B cell (primary cell): ENCODE measurements around the gene GPR152. TPM values are rescaled to one million over a fixed set of nuclear protein-coding genes. Genes with fewer than 3 reads are reported as not detected.

ENCODE experiments used
- ATAC-seq: fragments of 200-7000 bp; cut with Tn5 transposase; one replicate; pipeline ENCODE4 v1.10.0; 2021; ENCODE audit warnings: low read depth, mild to moderate bottlenecking, moderate number of reproducible peaks, moderate library complexity
- CTCF ChIA-PET: fragments of 350-600 bp; sonication (Branson Sonifier 250); formaldehyde crosslinking; loops from one replicate; lab custom pipeline; 2021; ENCODE audit warnings: antibody characterized with exemption, inconsistent platforms; lab: Charles Lee
- POLR2A ChIA-PET: fragments of 350-600 bp; sonication (Branson Sonifier 250); formaldehyde crosslinking; loops from one replicate; lab custom pipeline; 2021; ENCODE audit warnings: antibody characterized with exemption; lab: Charles Lee
- DNase-seq: peaks from one replicate; pipeline ENCODE4 v3.0.0; 2013
- H2AFZ ChIP-seq: 2 replicates; pipeline ENCODE4 v1.6.1; 2012; ENCODE audit warnings: mild to moderate bottlenecking, low read depth, low read length; ENCODE audit not compliant: insufficient read depth, poor library complexity, severe bottlenecking
- H3K27ac ChIP-seq, 2 donors: 1 replicate in 1 of 2; 2 replicates in 1 of 2; pipeline ENCODE4 v1.5.1; 2012 to 2013; ENCODE audit warnings: low read length in 2 of 2, mild to moderate bottlenecking in 2 of 2, moderate library complexity in 1 of 2
- H3K27me3 ChIP-seq, 4 experiments: fragments of 200-600 bp in 1 of 4; sonication (generic) in 1 of 4; replicated peaks in 1 of 4; 1 replicate in 2 of 4; 2 replicates in 2 of 4; pipeline versions ENCODE4 v1.6.1 to v1.7.0; 2013 to 2016; ENCODE audit warnings: low read length in 3 of 4, mild to moderate bottlenecking in 2 of 4, mixed read lengths in 1 of 4, moderate library complexity in 1 of 4; ENCODE audit not compliant: insufficient read depth in 4 of 4, control insufficient read depth in 3 of 4; ENCODE audit errors: control extremely low read depth in 1 of 4
- H3K36me3 ChIP-seq, 2 experiments: replicated peaks in 1 of 2; 1 replicate in 1 of 2; 2 replicates in 1 of 2; pipeline versions ENCODE4 v1.6.1 to v1.7.1; 2013; ENCODE audit warnings: low read length in 1 of 2; ENCODE audit not compliant: insufficient read depth in 2 of 2, control insufficient read depth in 1 of 2; ENCODE audit errors: control extremely low read depth in 1 of 2, extremely low read depth in 1 of 2
- H3K4me1 ChIP-seq, 2 donors: fragments of 200-600 bp in 1 of 2; sonication (generic) in 1 of 2; 1 replicate in 1 of 2; 2 replicates in 1 of 2; pipeline versions ENCODE4 v1.5.1 to v1.6.1; 2013 to 2017; ENCODE audit warnings: low read length in 2 of 2; ENCODE audit not compliant: control insufficient read depth in 2 of 2, insufficient read depth in 2 of 2
- H3K4me2 ChIP-seq: replicated peaks from 2 replicates; pipeline ENCODE3; 2012; ENCODE audit warnings: mild to moderate bottlenecking, low read depth, low read length; ENCODE audit not compliant: poor library complexity, severe bottlenecking
- H3K4me3 ChIP-seq, 5 experiments: fragments of 200-600 bp in 1 of 5; sonication (generic) in 1 of 5; 1 replicate in 3 of 5; 2 replicates in 2 of 5; pipeline versions ENCODE4 v1.5.1 to v1.7.0; 2011 to 2016; ENCODE audit warnings: low read length in 4 of 5, mild to moderate bottlenecking in 4 of 5, low read depth in 2 of 5, control low read depth in 1 of 5, moderate library complexity in 1 of 5; ENCODE audit not compliant: insufficient read depth in 1 of 5; ENCODE audit errors: control extremely low read depth in 1 of 5, extremely low read depth in 1 of 5
- H3K79me2 ChIP-seq: fragments of 200-600 bp; sonication (generic); one replicate; pipeline ENCODE4 v1.6.0; 2016; ENCODE audit warnings: low read length; ENCODE audit not compliant: control insufficient read depth, insufficient read depth
- H3K9ac ChIP-seq: fragments of 200-600 bp; sonication (generic); 2 replicates; pipeline ENCODE4 v1.6.1; 2017; ENCODE audit warnings: mild to moderate bottlenecking, low read length, moderate library complexity
- H3K9me3 ChIP-seq, 3 donors: one replicate each; pipeline versions ENCODE4 v1.6.1 to v1.7.1; 2013; ENCODE audit warnings: low read length in 2 of 3; ENCODE audit not compliant: control insufficient read depth in 2 of 3, insufficient read depth in 1 of 3; ENCODE audit errors: control extremely low read depth in 1 of 3
- H4K20me1 ChIP-seq: 2 replicates; pipeline ENCODE4 v1.6.0; 2012; ENCODE audit warnings: mild to moderate bottlenecking, low read length; ENCODE audit not compliant: insufficient read depth, control insufficient read depth, poor library complexity, severe bottlenecking
- H3K27ac Mint-ChIP-seq: one replicate; pipeline ENCODE4 v1.8.0; 2021; ENCODE audit warnings: mixed read lengths
- H3K27me3 Mint-ChIP-seq: one replicate; pipeline ENCODE4 v1.8.0; 2021; ENCODE audit warnings: mixed read lengths
- H3K4me1 Mint-ChIP-seq: one replicate; pipeline ENCODE4 v1.8.0; 2021; ENCODE audit warnings: mixed read lengths
- H3K4me3 Mint-ChIP-seq: one replicate; pipeline ENCODE4 v1.8.0; 2021; ENCODE audit warnings: mixed read lengths
- H3K9me3 Mint-ChIP-seq: one replicate; pipeline ENCODE4 v1.8.0; 2022; ENCODE audit warnings: mixed read lengths; ENCODE audit not compliant: insufficient read depth
- EZH2 ChIP-seq: IDR thresholded peaks from 2 replicates; pipeline ENCODE4 v1.6.1; 2012; ENCODE audit warnings: borderline replicate concordance, low read depth, mild to moderate bottlenecking, moderate library complexity, low read length; ENCODE audit not compliant: insufficient read depth, poor library complexity, severe bottlenecking
- WGBS: methylation state at CpG from one replicate; pipeline ENCODE4 v1.1.5; 2013; ENCODE audit warnings: missing lambda C conversion rate; ENCODE audit not compliant: insufficient coverage; 5-methylcytosine and 5-hydroxymethylcytosine counted together
- intact Hi-C: fragments of 100-400 bp; cut with micrococcal nuclease; formaldehyde crosslinking; loops from one replicate; pipeline ENCODE4 v1.10.0; 2022
- polyA plus RNA-seq: library from polyadenylated mRNA; depleted of rRNA; stranded (reverse); fragments of >200 nt; gene quantifications from 2 replicates; pipeline ENCODE4 v1.2.3, GENCODE V29; 2012
- total RNA-seq, 2 donors: library from RNA; stranded (reverse); fragments of 120-200 nt in 1 of 2; gene quantifications; 1 replicate in 1 of 2; 2 replicates in 1 of 2; pipeline versions ENCODE4 v1.2.3 to v1.2.4, GENCODE V29; 2013 to 2022
- TF ChIP-seq, protein P1 (sequence below): fragments of 200-600 bp; IDR thresholded peaks from one replicate; pipeline ENCODE4 v1.8.0; 2022; ENCODE audit warnings: antibody characterized with exemption, mild to moderate bottlenecking

The GPR152 gene
- total and polyA plus RNA-seq, 2 donors (not counting 1 experiment from before 2014, with no cell fraction given) = 0.24 TPM; not detected in 1

DNA sequence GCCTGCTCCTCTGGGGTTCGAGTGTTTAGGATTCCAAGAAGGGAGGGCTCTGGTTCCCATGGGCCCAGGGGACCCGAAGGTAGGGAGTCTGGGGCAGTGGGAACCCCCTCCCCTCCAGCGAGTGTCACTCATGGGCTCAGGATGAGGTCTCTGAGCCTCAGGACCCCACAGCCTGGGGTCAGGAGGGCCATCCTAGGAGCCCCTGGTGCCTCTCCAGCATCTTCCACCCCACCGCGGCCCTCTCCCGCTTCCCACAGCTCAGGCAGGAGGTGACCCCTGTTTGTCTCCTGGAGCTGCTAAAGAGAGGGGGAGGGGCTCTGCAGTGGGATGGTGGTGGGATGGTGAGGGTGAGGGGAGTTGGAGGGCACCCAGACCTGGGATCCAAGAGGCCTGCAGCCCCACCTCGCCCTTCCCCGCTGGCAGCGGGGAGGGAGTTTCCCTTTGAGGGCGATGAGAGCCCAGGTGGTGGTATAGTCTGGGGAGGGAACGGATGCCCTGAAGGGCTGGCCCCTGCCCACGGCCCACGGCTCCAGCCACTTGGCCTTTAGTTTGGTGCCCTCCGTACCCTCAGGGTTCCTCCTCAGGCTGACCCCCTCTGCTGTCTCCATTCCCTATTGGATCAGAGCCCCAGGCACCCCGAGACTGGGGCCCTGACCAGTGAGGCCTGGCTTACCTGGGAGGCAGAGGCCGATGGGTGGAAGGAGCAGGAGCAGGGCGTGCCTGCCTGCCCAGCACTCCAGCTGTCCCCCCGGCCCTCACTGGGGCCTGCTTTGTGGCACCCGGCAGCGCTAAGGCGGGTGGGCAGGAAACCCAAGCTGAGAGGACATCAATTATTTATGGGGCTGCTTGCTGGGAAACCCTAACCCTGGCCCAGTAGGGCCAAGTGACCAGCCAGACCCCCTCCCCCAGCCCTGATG is 1.5 kb upstream of the GPR152 start:
- no peaks in the 10 kb centered on the region for H3K9me3 Mint-ChIP-seq
- H3K27ac Mint-ChIP-seq = no peak overlapping the region
- peaks cover 43% of the 10 kb centered on the region for H3K4me1 Mint-ChIP-seq
- no peaks in the 10 kb centered on the region for H3K36me3 ChIP-seq
- H3K27ac ChIP-seq = no peak overlapping the region
- no peak overlapping the region for H3K9ac ChIP-seq
- H4K20me1 ChIP-seq = no peaks in the 10 kb centered on the region
- no peak overlapping the region for H3K4me3 Mint-ChIP-seq
- no peaks in the 10 kb centered on the region for H3K27me3 Mint-ChIP-seq
- peaks cover 73% of the 10 kb centered on the region for H3K79me2 ChIP-seq
- no peak overlapping the region for H2AFZ ChIP-seq
- no peaks in the 10 kb centered on the region for H3K27me3 ChIP-seq
- POLR2A ChIA-PET = interaction anchor here (1.0 to 2.4 kb wide), 3 partner anchors 11 to 17 kb away, joined by 3 to 7 read pairs (median 3); partner anchors contain the start of gene PTPRCAP
- TF ChIP-seq EZH2 = no peak
- TF ChIP-seq, protein P1, sequence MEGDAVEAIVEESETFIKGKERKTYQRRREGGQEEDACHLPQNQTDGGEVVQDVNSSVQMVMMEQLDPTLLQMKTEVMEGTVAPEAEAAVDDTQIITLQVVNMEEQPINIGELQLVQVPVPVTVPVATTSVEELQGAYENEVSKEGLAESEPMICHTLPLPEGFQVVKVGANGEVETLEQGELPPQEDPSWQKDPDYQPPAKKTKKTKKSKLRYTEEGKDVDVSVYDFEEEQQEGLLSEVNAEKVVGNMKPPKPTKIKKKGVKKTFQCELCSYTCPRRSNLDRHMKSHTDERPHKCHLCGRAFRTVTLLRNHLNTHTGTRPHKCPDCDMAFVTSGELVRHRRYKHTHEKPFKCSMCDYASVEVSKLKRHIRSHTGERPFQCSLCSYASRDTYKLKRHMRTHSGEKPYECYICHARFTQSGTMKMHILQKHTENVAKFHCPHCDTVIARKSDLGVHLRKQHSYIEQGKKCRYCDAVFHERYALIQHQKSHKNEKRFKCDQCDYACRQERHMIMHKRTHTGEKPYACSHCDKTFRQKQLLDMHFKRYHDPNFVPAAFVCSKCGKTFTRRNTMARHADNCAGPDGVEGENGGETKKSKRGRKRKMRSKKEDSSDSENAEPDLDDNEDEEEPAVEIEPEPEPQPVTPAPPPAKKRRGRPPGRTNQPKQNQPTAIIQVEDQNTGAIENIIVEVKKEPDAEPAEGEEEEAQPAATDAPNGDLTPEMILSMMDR = no peak
- intact Hi-C loops = no loop called here
- ATAC-seq (peak; percentile 14), DNase-seq (no peak)
- H3K4me2 ChIP-seq = peak overlapping the region; percentile 25
- no peak overlapping the region for H3K4me3 ChIP-seq
- H3K9me3 ChIP-seq = no peaks in the 10 kb centered on the region
- CTCF ChIA-PET = interaction anchor here (1.3 to 2.3 kb wide), 2 partner anchors 15 to 16 kb away, joined by 3 to 7 read pairs; partner anchors contain the start of genes PTPRCAP and TMEM134
- 77% methylated on average over 12 of the region's 21 CpGs for WGBS
- H3K4me1 ChIP-seq = peaks cover 55 to 89% of the 10 kb centered on the region in 2 donors

DNA sequence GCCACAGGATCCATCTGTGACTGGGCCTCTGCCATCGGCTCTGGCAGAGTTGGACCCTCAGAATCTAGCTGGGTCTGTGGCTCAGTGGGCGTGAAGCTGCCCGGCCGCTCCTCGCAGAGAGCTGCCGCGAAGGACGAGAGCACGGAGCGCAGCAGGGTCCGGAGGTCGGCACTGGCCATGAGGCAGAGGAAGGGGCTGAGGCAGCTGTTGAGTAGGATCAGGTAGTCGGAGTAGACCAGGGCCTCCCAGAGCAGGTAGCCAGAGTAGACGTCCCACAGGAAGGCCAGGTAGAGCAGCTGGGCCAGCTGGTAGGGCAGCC is 912 bp downstream of the GPR152 start:
- Histone ChIP-seq H2AFZ (no peak overlapping the region), H3K9me3 (no peaks in the 10 kb centered on the region), H3K79me2 (peaks cover 64% of the 10 kb centered on the region), H3K9ac (no peak overlapping the region), H3K4me1 (peaks cover 50 to 86% of the 10 kb centered on the region in 2 donors), H3K27me3 (no peaks in the 10 kb centered on the region), H3K4me3 (no peak overlapping the region), H3K4me2 (peak overlapping the region; percentile 32), H4K20me1 (no peaks in the 10 kb centered on the region), H3K36me3 (no peaks in the 10 kb centered on the region), H3K27ac (no peak overlapping the region)
- ChIA-PET POLR2A (interaction anchor here (0.6 to 9.6 kb wide), 6 partner anchors 8 to 60 kb away, joined by 3 to 110 read pairs (median 4); partner anchors contain the start of genes PTPRCAP, RAD9A and TMEM134), CTCF (interaction anchor here (1.2 to 1.5 kb wide), 2 partner anchors 14 to 34 kb away, joined by 3 to 4 read pairs; partner anchors contain the start of gene PTPRCAP)
- peak overlapping the region; percentile 81 for H3K27ac Mint-ChIP-seq
- WGBS = 93% methylated on average over 14 of the region's 14 CpGs
- H3K4me3 Mint-ChIP-seq = no peak overlapping the region
- intact Hi-C loops = no loop called here
- peaks cover 45% of the 10 kb centered on the region for H3K4me1 Mint-ChIP-seq
- TF ChIP-seq, protein P1 = no peak
- TF ChIP-seq EZH2 = no peak
- no peaks in the 10 kb centered on the region for H3K27me3 Mint-ChIP-seq
- DNase-seq (no peak), ATAC-seq (no peak)
- no peaks in the 10 kb centered on the region for H3K9me3 Mint-ChIP-seq
